SK-N-SH treated with all-trans-retinoic acid at 6 μM for 48 hours (cell line): Measurements from ENCODE around the gene HOXA2.

Experiments used
- CREB5 ChIP-seq: fragments of 250-450 bp; sonication (Bioruptor Pico); IDR thresholded peaks from 2 replicates; pipeline ENCODE4 v1.5.1; 2020; ENCODE audit warnings: low read depth, mild to moderate bottlenecking, moderate library complexity
- ISL1 ChIP-seq: fragments of 250-450 bp; sonication (Bioruptor Pico); IDR thresholded peaks from 2 replicates; pipeline ENCODE4 v2.1.2; 2022; ENCODE audit warnings: mild to moderate bottlenecking, moderate library complexity
- RARB ChIP-seq: fragments of 250-450 bp; sonication (Bioruptor Pico); IDR thresholded peaks from 2 replicates; pipeline ENCODE4 v1.8.0; 2021; ENCODE audit warnings: mild to moderate bottlenecking, moderate library complexity

DNA sequence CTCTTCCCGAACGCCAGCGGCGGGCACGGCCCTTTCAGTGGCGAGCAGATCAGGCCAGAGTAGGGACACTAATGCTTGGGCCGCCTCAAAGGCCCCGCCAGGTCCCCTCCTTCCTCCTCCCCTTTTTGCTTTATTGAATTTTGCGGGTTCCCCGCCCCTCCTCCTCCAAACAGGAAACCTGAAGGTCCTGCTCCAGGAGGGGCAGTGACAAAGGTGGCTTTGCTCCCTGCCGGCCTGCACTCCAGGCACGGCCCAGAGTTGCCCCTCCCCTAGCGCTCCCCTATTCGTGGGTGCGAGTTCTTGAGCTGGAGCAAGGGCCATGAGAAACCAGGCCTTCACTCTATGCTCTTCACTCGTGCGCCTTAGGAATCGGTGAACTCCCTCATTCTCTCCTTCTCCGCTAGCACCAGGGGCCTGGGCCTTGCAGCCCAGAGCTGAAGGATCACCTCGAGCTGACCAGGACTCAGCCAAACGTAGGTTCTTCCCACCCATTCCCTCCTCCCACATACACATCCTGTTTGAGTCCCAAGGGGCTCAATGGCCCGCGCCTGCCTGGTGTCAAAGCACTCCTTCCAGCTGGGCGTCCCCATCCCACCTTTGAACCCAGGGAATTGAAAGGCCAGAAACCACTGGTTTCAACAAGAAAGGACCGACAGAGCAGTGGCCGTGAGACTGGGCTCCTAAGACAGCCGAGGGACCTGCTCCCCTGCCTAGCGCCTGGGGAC is 45.7 kb upstream of the HOXA2 start:
- TF ChIP-seq RARB (CRISPR knock-in tag) (no peak), CREB5 (CRISPR knock-in tag) (no peak), ISL1 (CRISPR knock-in tag) (no peak)
